ENCODE results near the gene RAPGEF5.
"Not testable (repeated sequence)": the region's sequence is repeated elsewhere in the genome, so short reads cannot be mapped to it uniquely, and the experiment has no call there.

Gene RAPGEF5

GRCh38 chr7:22110881-22111280 lies 246.1 kb downstream of the RAPGEF5 start:
- no peak for DNase-seq

- peak; percentile 56 for DNase-seq
Measured at GRCh38 chr7:22110227-22110839, 246.6 kb downstream of the RAPGEF5 start.

- peak; percentile 23 for DNase-seq
Measured at GRCh38 chr7:22109761-22110160, 247.2 kb downstream of the RAPGEF5 start.

- DNase-seq = no peak
Measured at GRCh38 chr7:22108151-22108845, 248.7 kb downstream of the RAPGEF5 start.

GRCh38 chr7:22105550-22105949 lies 251.4 kb downstream of the RAPGEF5 start:
- no peak for DNase-seq

GRCh38 chr7:22094413-22095342 lies 262.3 kb downstream of the RAPGEF5 start:
- no peak for DNase-seq

GRCh38 chr7:22093936-22094335 lies 263.0 kb downstream of the RAPGEF5 start:
- DNase-seq = no peak

- DNase-seq = no peak
Measured at GRCh38 chr7:22093001-22093400, 264.0 kb downstream of the RAPGEF5 start.

- not testable (repeated sequence) for DNase-seq
Measured at GRCh38 chr7:22090958-22091525, 265.9 kb downstream of the RAPGEF5 start.

GRCh38 chr7:22090512-22090911 lies 266.4 kb downstream of the RAPGEF5 start:
- DNase-seq = no peak

GRCh38 chr7:22090107-22090506 lies 266.8 kb downstream of the RAPGEF5 start:
- DNase-seq = no peak

GRCh38 chr7:22088827-22089226 lies 268.1 kb downstream of the RAPGEF5 start:
- DNase-seq = no peak

GRCh38 chr7:22087861-22088260 lies 269.1 kb downstream of the RAPGEF5 start:
- no peak for DNase-seq

GRCh38 chr7:22083704-22084240 lies 273.2 kb downstream of the RAPGEF5 start:
- DNase-seq = no peak

GRCh38 chr7:22082886-22083703 lies 273.9 kb downstream of the RAPGEF5 start:
- peak; percentile 86 for DNase-seq

- DNase-seq = no peak
Measured at GRCh38 chr7:22082553-22082885, 274.4 kb downstream of the RAPGEF5 start.

GRCh38 chr7:22080219-22080618 lies 276.7 kb downstream of the RAPGEF5 start:
- not testable (repeated sequence) for DNase-seq

- not testable (repeated sequence) for DNase-seq
Measured at GRCh38 chr7:22078872-22079271, 278.1 kb downstream of the RAPGEF5 start.

- no peak for DNase-seq
Measured at GRCh38 chr7:22075561-22075960, 281.4 kb downstream of the RAPGEF5 start.

GRCh38 chr7:22074897-22075296 lies 282.1 kb downstream of the RAPGEF5 start:
- DNase-seq = no peak

Data from activated naive CD4-positive, alpha-beta T cell treated with anti-CD3 and anti-CD28 coated beads, Interleukin-2, amount 50 U/mL, for 16 hours (primary cell).